Fibroblast of skin of scalp (primary cell): ENCODE data around the gene PIP5K1A. TPM values are rescaled to one million over a fixed set of nuclear protein-coding genes. Genes with fewer than 3 reads are reported as not detected.
A peak's percentile ranks its signal among the peaks of the same experiment; 100 is the strongest.
"Not testable (repeated sequence)": the region's sequence is repeated elsewhere in the genome, so short reads cannot be mapped to it uniquely, and the experiment has no call there.

Experiments used
- DNase-seq: peaks from one replicate; pipeline ENCODE4 v3.0.0-alpha.2; 2013
- polyA plus RNA-seq, 2 experiments: library from polyadenylated mRNA; unstranded; fragments of 120-200 nt; gene quantifications; one replicate each; pipeline ENCODE4 v1.2.1, GENCODE V29; 2013; ENCODE audit not compliant: insufficient read length in 2 of 2

The PIP5K1A gene, protein sequence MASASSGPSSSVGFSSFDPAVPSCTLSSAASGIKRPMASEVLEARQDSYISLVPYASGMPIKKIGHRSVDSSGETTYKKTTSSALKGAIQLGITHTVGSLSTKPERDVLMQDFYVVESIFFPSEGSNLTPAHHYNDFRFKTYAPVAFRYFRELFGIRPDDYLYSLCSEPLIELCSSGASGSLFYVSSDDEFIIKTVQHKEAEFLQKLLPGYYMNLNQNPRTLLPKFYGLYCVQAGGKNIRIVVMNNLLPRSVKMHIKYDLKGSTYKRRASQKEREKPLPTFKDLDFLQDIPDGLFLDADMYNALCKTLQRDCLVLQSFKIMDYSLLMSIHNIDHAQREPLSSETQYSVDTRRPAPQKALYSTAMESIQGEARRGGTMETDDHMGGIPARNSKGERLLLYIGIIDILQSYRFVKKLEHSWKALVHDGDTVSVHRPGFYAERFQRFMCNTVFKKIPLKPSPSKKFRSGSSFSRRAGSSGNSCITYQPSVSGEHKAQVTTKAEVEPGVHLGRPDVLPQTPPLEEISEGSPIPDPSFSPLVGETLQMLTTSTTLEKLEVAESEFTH
- 62.8 TPM for polyA plus RNA-seq (2013, experiment 1 of 2; ENCODE audit: insufficient read length)
- polyA plus RNA-seq (2013, experiment 2 of 2; ENCODE audit: insufficient read length), result 62.3 TPM

GRCh38 chr1:151198254-151199127, at the start of gene PIP5K1A:
PIP5K1A (plus strand) TSS chr1:151198552; CDS start chr1:151198997, 445 bp downstream.
- peak; percentile 99 for DNase-seq

- DNase-seq, result no peak
These were observed 41.9 kb upstream of the PIP5K1A start, which contains the start of gene TNFAIP8L2 for GRCh38 chr1:151156515-151156819. TNFAIP8L2 (plus strand) TSS chr1:151156649; CDS start chr1:151158698, 2,049 bp downstream.

DNA sequence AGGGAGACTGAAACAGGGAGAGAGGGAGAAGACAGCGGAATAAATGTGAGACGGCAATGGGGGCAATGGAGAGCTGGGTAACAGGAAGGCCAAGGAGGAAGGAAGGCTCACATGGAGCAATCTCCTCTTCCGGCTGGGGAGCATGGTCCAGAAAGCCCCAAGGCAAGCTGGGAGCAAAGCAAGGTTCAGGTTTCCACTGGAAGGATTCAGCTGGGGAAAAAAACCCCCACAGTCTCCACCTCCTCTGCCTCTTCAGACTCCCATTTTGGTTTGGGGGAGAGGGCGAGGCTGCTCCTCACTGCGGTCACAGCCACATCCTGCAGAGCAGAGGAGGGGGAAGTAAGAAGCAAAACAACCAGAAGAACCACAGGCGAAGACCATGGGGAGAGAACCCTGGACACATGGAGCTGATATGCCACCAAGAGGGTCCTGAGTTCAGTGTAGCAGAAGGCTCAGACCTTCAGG, 41.3 kb upstream of the PIP5K1A start:
- DNase-seq, result no peak

DNA sequence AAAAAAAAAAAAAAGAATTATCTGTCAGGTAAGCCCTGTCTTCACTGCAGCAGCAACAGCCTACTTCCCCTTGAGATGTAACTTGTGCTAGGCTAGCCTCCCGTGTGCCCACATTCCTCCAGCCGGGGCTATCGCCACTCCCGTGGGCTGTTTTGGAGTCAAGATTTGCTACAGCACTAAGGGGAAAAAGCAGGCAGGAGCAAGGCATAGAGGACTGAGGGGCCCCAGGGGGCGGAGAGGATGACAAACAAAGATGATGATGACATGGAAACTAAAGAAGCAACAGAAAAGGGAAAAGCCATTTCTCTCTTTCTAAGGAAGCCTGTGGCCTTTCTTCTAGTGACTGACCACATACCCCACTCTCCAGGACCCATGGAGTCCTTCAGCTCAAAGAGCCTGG, 40.0 kb upstream of the PIP5K1A start:
- DNase-seq, result no peak

DNA sequence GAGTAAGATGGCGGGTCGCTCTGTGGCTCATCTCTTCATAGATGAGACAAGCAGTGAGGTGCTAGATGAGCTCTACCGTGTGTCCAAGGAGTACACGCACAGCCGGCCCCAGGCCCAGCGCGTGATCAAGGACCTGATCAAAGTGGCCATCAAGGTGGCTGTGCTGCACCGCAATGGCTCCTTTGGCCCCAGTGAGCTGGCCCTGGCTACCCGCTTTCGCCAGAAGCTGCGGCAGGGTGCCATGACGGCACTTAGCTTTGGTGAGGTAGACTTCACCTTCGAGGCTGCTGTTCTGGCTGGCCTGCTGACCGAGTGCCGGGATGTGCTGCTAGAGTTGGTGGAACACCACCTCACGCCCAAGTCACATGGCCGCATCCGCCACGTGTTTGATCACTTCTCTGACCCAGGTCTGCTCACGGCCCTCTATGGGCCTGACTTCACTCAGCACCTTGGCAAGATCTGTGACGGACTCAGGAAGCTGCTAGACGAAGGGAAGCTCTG, 39.6 kb upstream of the PIP5K1A start:
- no peak for DNase-seq

DNA sequence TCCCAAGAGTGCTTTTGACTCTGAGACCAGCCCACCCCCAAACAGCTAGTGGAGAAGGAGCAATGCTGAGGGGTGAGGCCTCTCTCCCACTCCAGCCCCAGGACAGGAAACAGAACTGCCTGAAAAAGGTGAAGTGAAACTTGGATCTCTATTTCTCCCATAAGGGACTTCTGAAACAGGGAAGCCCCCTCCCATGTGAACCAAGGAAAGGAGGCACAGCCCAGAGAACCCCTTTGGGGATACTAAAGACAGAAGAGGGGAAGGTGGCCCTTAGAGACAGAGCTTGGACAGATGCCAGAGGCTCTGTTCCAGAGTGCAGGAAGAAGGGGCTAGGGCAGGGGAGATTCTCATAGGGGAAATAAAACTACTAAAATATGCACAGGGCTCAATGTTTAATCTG, 39.0 kb upstream of the PIP5K1A start:
- DNase-seq, result no peak

DNA sequence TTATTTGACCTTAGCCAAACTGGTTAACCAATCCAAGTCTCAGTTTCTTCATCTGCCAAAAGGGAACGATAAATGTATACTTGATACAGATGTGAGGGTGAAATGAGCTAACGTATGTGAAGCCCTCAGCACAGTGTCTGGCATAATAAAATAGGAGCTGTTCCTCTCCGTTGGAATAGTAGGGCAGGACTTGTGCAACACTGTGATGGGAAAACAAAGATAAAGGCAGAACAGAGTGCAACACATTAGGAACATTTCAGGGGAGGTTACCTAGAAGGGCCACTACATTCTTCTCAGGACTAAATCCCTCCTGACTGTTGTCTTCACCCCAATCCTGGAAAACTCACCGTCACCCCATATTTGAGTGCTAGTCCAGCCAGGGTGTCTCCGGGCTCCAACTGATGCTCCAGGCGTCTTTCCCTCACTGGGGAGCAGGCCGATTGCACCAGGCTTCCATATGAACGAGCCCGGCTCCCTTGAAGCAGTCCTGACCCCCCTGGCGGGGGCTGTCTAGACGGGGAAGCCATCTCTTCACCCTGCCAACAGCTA, 33.5 kb upstream of the PIP5K1A start:
- no peak for DNase-seq

GRCh38 chr1:151165281-151165737, 33.0 kb upstream of the PIP5K1A start:
- DNase-seq, result peak; percentile 67

GRCh38 chr1:151165738-151166504, 32.4 kb upstream of the PIP5K1A start, which contains the start of the genes LYSMD1 and SCNM1:
LYSMD1 (minus strand) TSS chr1:151165902; CDS start chr1:151165258, 644 bp downstream.
SCNM1 (plus strand) TSS chr1:151166144; CDS start chr1:151166153, 9 bp downstream.
- DNase-seq, result peak; percentile 100

GRCh38 chr1:151166505-151166956, 31.8 kb upstream of the PIP5K1A start:
- DNase-seq, result peak; percentile 57

GRCh38 chr1:151167116-151167515, 31.2 kb upstream of the PIP5K1A start:
- no peak for DNase-seq

DNA sequence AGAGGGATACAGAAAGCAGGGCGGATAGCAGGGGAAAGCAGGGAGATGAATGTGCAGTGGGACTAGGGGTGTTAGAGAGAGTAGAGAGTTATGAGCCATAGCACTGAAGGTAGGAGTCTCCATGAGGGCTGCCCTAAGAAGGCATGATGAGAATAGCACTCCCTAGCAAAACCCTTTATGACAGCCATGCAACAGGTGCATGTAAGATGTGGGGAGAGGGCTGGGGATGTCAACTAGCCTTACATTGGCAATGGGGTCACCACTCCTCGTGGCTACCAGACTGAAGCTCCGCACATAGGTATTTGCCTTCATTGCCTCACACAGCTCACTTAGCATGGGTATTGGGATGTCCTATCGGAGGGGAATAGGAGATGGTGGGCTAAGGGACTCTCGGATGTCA, 27.2 kb upstream of the PIP5K1A start:
- DNase-seq, result no peak

DNA sequence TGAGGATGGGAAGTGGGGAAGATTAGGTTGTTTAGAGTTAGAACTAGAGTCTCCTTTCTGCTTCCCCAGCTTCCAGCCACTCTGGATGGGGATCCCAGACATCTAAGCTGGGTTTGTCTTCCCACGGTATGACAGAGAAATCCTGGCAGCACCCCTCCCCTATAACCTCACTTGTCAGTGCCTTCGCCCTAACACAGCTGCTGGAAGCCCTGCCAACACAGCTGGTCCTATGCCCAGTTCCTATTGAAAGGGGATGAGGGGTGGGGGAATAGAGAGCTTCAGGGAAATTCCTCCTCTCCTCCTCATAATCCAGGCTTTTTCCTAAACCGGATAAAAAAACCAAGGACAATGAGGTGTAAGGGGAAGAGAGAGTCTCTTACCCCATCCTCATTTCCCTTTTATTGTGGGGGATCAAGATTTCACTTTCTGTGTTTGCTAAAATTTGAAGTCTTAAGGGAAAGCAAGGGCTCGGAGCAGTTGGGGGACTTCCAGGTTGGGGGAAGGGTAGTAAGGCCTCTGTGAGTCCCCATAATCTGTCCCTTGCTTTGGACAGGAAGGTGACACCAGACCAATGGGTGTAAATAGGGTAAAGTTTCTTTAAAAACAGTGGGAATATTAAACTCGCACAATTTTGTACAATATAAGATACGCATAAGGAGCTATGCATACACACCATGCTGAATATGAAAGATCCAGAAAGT, 23.2 kb upstream of the PIP5K1A start:
- DNase-seq, result no peak

DNA sequence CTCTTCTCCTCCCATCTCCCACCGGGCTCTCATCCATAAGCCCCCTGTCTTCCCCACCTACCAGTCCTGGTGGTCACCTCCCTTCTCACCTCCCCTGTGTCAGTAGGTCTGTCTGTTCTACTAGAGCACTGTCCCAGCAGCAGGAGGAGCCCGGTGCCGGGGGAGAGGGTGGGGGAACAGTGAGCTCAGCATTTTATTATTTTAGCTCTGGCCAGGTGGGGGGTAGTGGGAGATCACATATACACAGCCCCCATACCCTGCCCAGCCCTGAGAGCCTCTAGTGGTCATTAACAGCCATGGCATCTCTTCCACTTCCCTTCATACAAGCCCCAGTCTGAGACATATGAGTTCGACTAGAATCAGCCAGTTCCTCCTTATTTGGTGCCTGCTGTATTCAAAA, 22.5 kb upstream of the PIP5K1A start, which contains the start of gene TMOD4:
TSS of gene TMOD4 (minus strand) at position 119 of the 400 bp plus-strand sequence. CDS start 1,106 bp downstream, outside the sequence.
- peak; percentile 34 for DNase-seq

GRCh38 chr1:151176514-151177045, 21.8 kb upstream of the PIP5K1A start:
- no peak for DNase-seq

DNA sequence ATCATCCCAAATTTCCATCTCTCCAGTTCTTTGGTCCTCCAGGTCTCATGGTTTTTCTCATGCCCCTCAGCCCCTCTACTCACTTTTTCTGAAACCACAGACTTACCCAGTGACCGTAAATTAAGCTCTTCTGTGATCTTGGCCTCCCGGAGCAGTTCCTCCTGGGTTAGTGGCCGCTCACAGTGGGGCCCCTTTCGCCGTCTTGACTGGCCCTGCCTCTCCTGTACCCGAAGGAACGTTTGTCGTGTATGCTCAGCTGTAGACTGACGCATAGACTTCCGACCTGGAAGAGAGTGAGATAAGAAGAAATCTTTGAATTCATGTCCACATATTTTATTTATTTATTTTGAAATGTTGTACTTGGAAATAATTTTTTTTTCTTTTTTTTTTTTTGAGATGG, 14.1 kb upstream of the PIP5K1A start:
- no peak for DNase-seq

DNA sequence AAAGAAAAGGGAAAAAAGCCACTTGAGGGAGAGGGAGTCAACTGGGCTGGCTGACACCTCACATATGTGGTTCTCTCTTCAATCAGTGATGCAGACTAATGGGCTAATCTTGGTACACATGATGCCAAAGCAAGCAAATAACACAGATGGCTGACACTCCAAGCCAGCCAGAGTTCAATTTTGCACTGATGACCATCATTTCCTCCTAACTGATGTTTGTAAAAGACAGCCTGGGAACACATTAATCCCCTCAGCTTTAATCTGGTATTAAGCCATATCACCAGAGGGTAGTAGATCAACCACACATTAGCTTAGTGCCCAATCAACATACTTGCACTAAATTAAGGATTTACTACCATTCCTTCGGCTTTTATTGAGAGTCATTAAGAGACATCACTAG, 11.1 kb upstream of the PIP5K1A start:
- no peak for DNase-seq

GRCh38 chr1:151188667-151189066, 9.7 kb upstream of the PIP5K1A start:
- DNase-seq, result not testable (repeated sequence)

GRCh38 chr1:151189637-151190445, 8.5 kb upstream of the PIP5K1A start, which contains the start of gene VPS72:
VPS72 (minus strand) TSS chr1:151190197; CDS start chr1:151190121, 76 bp downstream.
- peak; percentile 90 for DNase-seq
